ENCODE data around the gene KRT80. TPM values are rescaled to one million over a fixed set of nuclear protein-coding genes. Genes with fewer than 3 reads are reported as not detected.
A peak's percentile ranks its signal among the peaks of the same experiment; 100 is the strongest.

KRT80 gene
- polyA plus RNA-seq, 1 donor (not counting 4 experiments of a cell fraction or from before 2014, with no cell fraction given): 4.1 TPM

DNA sequence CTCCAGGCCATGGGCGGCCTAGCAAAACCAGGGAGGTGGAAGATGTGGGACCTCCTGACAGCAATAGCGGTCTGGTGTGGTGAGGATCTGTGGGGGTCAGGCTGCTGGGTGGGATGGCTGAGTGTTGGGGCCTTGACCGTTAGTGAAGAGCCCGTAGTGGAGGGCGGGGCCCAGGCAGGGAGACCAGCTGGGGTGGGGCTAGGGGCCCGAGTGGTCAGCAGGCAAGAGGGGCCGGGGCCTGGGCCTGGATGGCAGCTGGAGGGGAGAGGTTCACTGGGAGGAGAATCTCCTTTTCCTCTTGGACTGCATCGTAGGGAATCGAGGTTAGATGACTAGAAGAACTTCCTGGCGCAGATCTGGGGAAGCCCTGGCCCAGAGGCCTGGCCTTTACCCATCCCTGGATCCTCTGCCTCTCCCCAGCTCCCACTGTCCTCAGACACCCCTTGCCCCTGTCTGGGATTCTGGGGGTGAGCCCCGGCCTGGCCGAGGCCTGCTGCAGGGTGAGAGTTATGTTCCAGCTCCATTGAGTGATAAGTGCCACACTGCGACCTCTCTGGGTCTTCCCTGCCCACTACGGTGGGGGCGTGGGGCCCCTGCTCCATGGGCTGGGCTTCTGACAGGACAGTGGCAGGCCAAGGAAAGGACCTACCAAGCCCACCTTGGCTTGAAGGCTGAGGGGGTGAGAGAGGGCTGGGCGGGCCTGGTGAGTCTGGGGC is 47.1 kb downstream of the KRT80 start:
- no peaks in the 10 kb centered on the region for H3K9me3 ChIP-seq (ENCODE audit: control insufficient read depth, low read depth, low read length)
- H3K4me1 ChIP-seq (ENCODE audit: control insufficient read depth, extremely low read depth, insufficient read depth, low read length): peaks cover 69% of the 10 kb centered on the region
- H2AFZ ChIP-seq (ENCODE audit: control insufficient read depth, low read length): no peak overlapping the region
- H3K9me1 ChIP-seq (ENCODE audit: control insufficient read depth, extremely low read depth, insufficient read depth, low read length): no peaks in the 10 kb centered on the region
- peak overlapping the region; percentile 100 for H3K27ac ChIP-seq (ENCODE audit: control insufficient read depth, insufficient read depth, low read length)
- dilution Hi-C loops (cut with MboI; ENCODE audit: extremely low pct_ligation_motif_present, low sequenced_read_pairs): no loop called here
- no peak for DNase-seq (ENCODE audit: low read depth, low spot score)
- no peaks in the 10 kb centered on the region for H4K20me1 ChIP-seq (ENCODE audit: control insufficient read depth, extremely low read depth, insufficient read depth, low read length)
- no peaks in the 10 kb centered on the region for H3K36me3 ChIP-seq (ENCODE audit: control insufficient read depth in 2 of 2, extremely low read depth in 1 of 2, insufficient read depth in 2 of 2, low read length in 2 of 2)
- no peak overlapping the region for H3K4me3 ChIP-seq (ENCODE audit: control insufficient read depth in 2 of 3, extremely low read depth in 1 of 3, insufficient read depth in 2 of 3, low read depth in 1 of 3, low read length in 3 of 3)
- H3K4me2 ChIP-seq (ENCODE audit: control insufficient read depth, extremely low read depth, insufficient read depth, low read depth, low read length): peak overlapping the region; percentile 36
- TF ChIP-seq CTCF (optimal IDR thresholded peaks at IDR 0.05 in 1 of 3, IDR thresholded peaks at IDR 0.05 in 1 of 3, conservative IDR thresholded peaks at IDR 0.05 in 1 of 3; ENCODE audit: extremely low read depth in 1 of 3, insufficient read depth in 2 of 3, low read length in 3 of 3) (no peak), EZH2 (IDR thresholded peaks at IDR 0.05; ENCODE audit: low read length) (no peak)
- H3K9ac ChIP-seq (ENCODE audit: control insufficient read depth, extremely low read depth, insufficient read depth, low read length): peak overlapping the region; percentile 100
- peaks cover 10% of the 10 kb centered on the region for H3K79me2 ChIP-seq (ENCODE audit: control insufficient read depth, insufficient read depth, low read length)
- no peaks in the 10 kb centered on the region for H3K27me3 ChIP-seq (ENCODE audit: control insufficient read depth, extremely low read depth, insufficient read depth, low read length)
- no peak for FAIRE-seq

DNA sequence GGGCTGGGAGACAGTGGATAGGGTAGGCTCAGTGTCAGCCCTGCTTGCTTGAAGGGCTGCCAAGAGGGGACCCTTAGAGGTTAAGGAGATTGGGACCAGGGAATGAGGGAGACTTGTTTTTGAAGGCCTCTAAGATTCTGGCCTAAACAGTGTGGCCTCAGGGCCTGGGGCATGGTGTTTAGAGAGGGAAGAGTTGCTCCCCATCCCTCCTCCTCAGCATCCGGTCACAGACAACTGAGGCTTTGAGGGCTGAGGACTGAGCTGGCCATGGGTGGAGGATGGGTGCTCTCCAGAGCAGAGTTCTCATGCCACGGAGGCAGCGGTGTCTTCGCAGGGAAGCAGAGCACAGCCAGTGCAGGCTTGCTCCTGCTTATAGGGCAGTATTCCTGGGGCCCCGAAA is 49.4 kb downstream of the KRT80 start:
- H4K20me1 ChIP-seq (ENCODE audit: control insufficient read depth, extremely low read depth, insufficient read depth, low read length): no peaks in the 10 kb centered on the region
- no peak overlapping the region for H3K4me2 ChIP-seq (ENCODE audit: control insufficient read depth, extremely low read depth, insufficient read depth, low read depth, low read length)
- DNase-seq (ENCODE audit: low read depth, low spot score) (no peak), FAIRE-seq (no peak)
- H3K79me2 ChIP-seq (ENCODE audit: control insufficient read depth, insufficient read depth, low read length): peaks cover 10% of the 10 kb centered on the region
- peaks cover 48% of the 10 kb centered on the region for H3K4me1 ChIP-seq (ENCODE audit: control insufficient read depth, extremely low read depth, insufficient read depth, low read length)
- no peak overlapping the region for H3K27ac ChIP-seq (ENCODE audit: control insufficient read depth, insufficient read depth, low read length)
- TF ChIP-seq CTCF (optimal IDR thresholded peaks at IDR 0.05 in 1 of 3, IDR thresholded peaks at IDR 0.05 in 1 of 3, conservative IDR thresholded peaks at IDR 0.05 in 1 of 3; ENCODE audit: extremely low read depth in 1 of 3, insufficient read depth in 2 of 3, low read length in 3 of 3): no peak
- TF ChIP-seq EZH2 (IDR thresholded peaks at IDR 0.05; ENCODE audit: low read length): no peak
- H3K9ac ChIP-seq (ENCODE audit: control insufficient read depth, extremely low read depth, insufficient read depth, low read length): no peak overlapping the region
- no peaks in the 10 kb centered on the region for H3K9me1 ChIP-seq (ENCODE audit: control insufficient read depth, extremely low read depth, insufficient read depth, low read length)
- no peak overlapping the region for H3K4me3 ChIP-seq (ENCODE audit: control insufficient read depth in 2 of 3, extremely low read depth in 1 of 3, insufficient read depth in 2 of 3, low read depth in 1 of 3, low read length in 3 of 3)
- dilution Hi-C loops (cut with MboI; ENCODE audit: extremely low pct_ligation_motif_present, low sequenced_read_pairs): no loop called here
- H3K36me3 ChIP-seq (ENCODE audit: control insufficient read depth in 2 of 2, extremely low read depth in 1 of 2, insufficient read depth in 2 of 2, low read length in 2 of 2): no peaks in the 10 kb centered on the region
- H2AFZ ChIP-seq (ENCODE audit: control insufficient read depth, low read length): no peak overlapping the region
- H3K27me3 ChIP-seq (ENCODE audit: control insufficient read depth, extremely low read depth, insufficient read depth, low read length): no peaks in the 10 kb centered on the region
- no peaks in the 10 kb centered on the region for H3K9me3 ChIP-seq (ENCODE audit: control insufficient read depth, low read depth, low read length)
